GM19043 (cell line): ENCODE measurements around the gene SNX30.

Source experiments
- ATAC-seq: cut with Tn5 transposase; IDR thresholded peaks from one replicate; pipeline ENCODE4 v1.9.1; 2021; ENCODE audit warnings: low read depth; ENCODE audit not compliant: unreplicated experiment

The SNX30 gene

GRCh38 chr9:112913326-112913725 is 162.8 kb downstream of the SNX30 start:
- no peak for ATAC-seq

DNA sequence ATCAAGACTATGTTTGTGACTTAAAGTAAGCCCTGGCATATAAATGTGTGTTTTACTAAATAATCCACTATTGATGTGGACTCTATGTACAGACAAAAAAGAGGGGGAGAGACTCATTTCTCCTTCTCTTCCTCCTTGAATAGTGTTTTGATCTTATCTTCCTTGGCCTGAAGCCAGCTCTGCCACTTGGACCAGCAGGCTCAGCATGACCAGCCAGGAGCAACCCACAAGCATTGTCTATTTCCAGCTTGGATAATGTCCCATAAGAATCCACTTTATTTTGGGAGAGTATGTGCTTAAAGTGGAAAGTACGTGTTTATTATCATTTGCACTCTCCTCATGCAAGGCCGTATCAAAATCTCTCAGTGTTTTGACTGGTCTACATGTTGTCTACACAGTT is 164.0 kb downstream of the SNX30 start:
- ATAC-seq = no peak

GRCh38 chr9:112917047-112917986 is 166.8 kb downstream of the SNX30 start:
- no peak for ATAC-seq

DNA sequence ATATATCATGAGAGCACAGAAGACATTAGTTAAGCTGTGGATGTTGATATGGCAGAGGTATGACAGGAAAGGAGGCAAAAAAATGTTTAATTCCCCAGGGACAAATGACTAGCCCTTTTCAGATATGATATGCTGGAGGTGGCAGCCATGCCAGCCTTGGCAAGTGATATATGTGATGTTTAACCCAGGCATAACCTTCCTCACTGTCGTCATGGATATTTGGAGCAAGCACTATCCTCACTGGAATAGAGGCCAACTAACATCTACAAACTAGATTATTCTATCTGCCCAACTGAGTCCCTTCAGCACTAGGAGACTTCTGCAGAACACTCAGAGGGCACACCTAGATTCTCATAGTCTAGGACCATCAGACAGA is 167.4 kb downstream of the SNX30 start:
- ATAC-seq = no peak

GRCh38 chr9:112921549-112921948 is 171.0 kb downstream of the SNX30 start:
- no peak for ATAC-seq
